ENCODE measurements around the gene ERAL1.
"Not testable (repeated sequence)": the region's sequence is repeated elsewhere in the genome, so short reads cannot be mapped to it uniquely, and the experiment has no call there.

The ERAL1 gene

GRCh38 chr17:28854457-28855335 lies at the start of gene ERAL1:
ERAL1 (plus strand) TSS chr17:28855016; CDS start chr17:28855035, 19 bp downstream.
- DNase-seq, result peak; percentile 72

GRCh38 chr17:28807925-28808634 lies 46.7 kb upstream of the ERAL1 start:
- no peak for DNase-seq

- DNase-seq, result no peak
These were observed 44.4 kb upstream of the ERAL1 start for GRCh38 chr17:28810437-28810836.

- no peak for DNase-seq
These were observed 43.1 kb upstream of the ERAL1 start for GRCh38 chr17:28811651-28812090.

- DNase-seq, result peak; percentile 91
These were observed 42.6 kb upstream of the ERAL1 start for GRCh38 chr17:28812091-28812747.

GRCh38 chr17:28812748-28813377 lies 42.0 kb upstream of the ERAL1 start:
- DNase-seq, result no peak

- DNase-seq, result no peak
These were observed 38.3 kb upstream of the ERAL1 start for GRCh38 chr17:28816540-28816939.

GRCh38 chr17:28818819-28819221 lies 36.0 kb upstream of the ERAL1 start:
- no peak for DNase-seq

- DNase-seq, result no peak
These were observed 35.2 kb upstream of the ERAL1 start for GRCh38 chr17:28819582-28819981.

- DNase-seq, result no peak
These were observed 27.1 kb upstream of the ERAL1 start for GRCh38 chr17:28827672-28828071.

GRCh38 chr17:28828294-28829040 lies 26.3 kb upstream of the ERAL1 start:
- no peak for DNase-seq

GRCh38 chr17:28834420-28834819 lies 20.4 kb upstream of the ERAL1 start:
- DNase-seq, result no peak

- not testable (repeated sequence) for DNase-seq
These were observed 18.3 kb upstream of the ERAL1 start for GRCh38 chr17:28836541-28836940.

GRCh38 chr17:28839221-28839620 lies 15.6 kb upstream of the ERAL1 start:
- no peak for DNase-seq

GRCh38 chr17:28841901-28842281 lies 12.9 kb upstream of the ERAL1 start:
- no peak for DNase-seq

- peak; percentile 81 for DNase-seq
These were observed 12.4 kb upstream of the ERAL1 start, which contains the start of gene FAM222B for GRCh38 chr17:28842282-28843012. FAM222B (minus strand) TSS chr17:28842790; CDS start chr17:28766667, 76,123 bp downstream.

- DNase-seq, result no peak
These were observed 11.0 kb upstream of the ERAL1 start for GRCh38 chr17:28843816-28844148.

GRCh38 chr17:28846231-28846630 lies 8.6 kb upstream of the ERAL1 start:
- DNase-seq, result no peak

- DNase-seq, result not testable (repeated sequence)
These were observed 8.1 kb upstream of the ERAL1 start for GRCh38 chr17:28846699-28847098.

GRCh38 chr17:28848667-28849066 lies 6.1 kb upstream of the ERAL1 start:
- DNase-seq, result peak; percentile 34

GRCh38 chr17:28849281-28849680 lies 5.5 kb upstream of the ERAL1 start:
- DNase-seq, result no peak

GRCh38 chr17:28853295-28853694 lies 1.5 kb upstream of the ERAL1 start:
- no peak for DNase-seq
